Activated CD4-positive, alpha-beta memory T cell treated with anti-CD3 and anti-CD28 coated beads, Interleukin-2, amount 10 ng/mL, durations not matched to agents 7 days and 5 days (primary cell): ENCODE data around the gene STARD10. TPM values are rescaled to one million over a fixed set of nuclear protein-coding genes. Genes with fewer than 3 reads are reported as not detected.

Source experiments
- CTCF ChIA-PET: fragments of 350-600 bp; sonication (Branson Sonifier 250); formaldehyde crosslinking; loops from one replicate; lab custom pipeline; 2021; ENCODE audit warnings: antibody characterized with exemption, inconsistent platforms; lab: Charles Lee
- POLR2A ChIA-PET: fragments of 350-600 bp; sonication (Branson Sonifier 250); formaldehyde crosslinking; loops from one replicate; lab custom pipeline; 2021; ENCODE audit warnings: antibody characterized with exemption; lab: Charles Lee
- DNase-seq: peaks from one replicate; pipeline ENCODE4 v3.0.0-alpha.2; 2020
- H3K27ac Mint-ChIP-seq: one replicate; pipeline ENCODE4 v1.8.0; 2021; ENCODE audit warnings: mild to moderate bottlenecking, mixed read lengths
- H3K27me3 Mint-ChIP-seq: one replicate; pipeline ENCODE4 v1.8.0; 2021; ENCODE audit warnings: mixed read lengths
- H3K36me3 Mint-ChIP-seq: one replicate; pipeline ENCODE4 v1.8.0; 2021; ENCODE audit warnings: low read depth, mixed read lengths
- H3K4me1 Mint-ChIP-seq: one replicate; pipeline ENCODE4 v1.8.0; 2021; ENCODE audit warnings: mixed read lengths
- H3K4me3 Mint-ChIP-seq: one replicate; pipeline ENCODE4 v1.8.0; 2021; ENCODE audit warnings: mild to moderate bottlenecking, mixed read lengths
- H3K9me3 Mint-ChIP-seq: one replicate; pipeline ENCODE4 v1.8.0; 2021; ENCODE audit warnings: mixed read lengths
- total RNA-seq, 2 experiments: library from RNA; stranded (reverse); gene quantifications; one replicate each; pipeline ENCODE4 v1.2.3, GENCODE V29; 2021

STARD10 gene
- total RNA-seq, 2 experiments from 2014 or later, result 11.3 to 11.6 TPM

DNA sequence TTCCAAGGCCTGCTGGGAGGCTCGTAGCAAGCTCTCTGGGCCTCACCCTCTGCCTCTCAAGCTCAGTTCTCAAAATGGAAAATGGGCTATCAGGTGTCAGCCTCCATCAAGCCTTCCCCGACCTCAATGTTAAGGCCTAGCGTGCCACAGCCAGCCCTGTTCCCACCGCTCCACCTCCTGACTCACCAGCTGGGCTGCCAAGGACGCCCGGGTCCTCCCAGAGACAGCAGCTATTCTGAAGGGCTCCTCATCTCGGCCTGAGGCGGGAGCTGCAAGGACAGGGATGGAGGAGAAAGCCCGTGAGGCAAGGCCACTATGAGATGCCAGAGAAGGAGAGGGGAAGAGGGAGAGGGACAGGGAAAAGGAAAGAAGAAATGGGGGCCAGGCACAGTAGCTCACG is 61.5 kb downstream of the STARD10 start:
- no peak overlapping the region for H3K27ac Mint-ChIP-seq
- POLR2A ChIA-PET, result interaction anchor here (1.0 to 1.5 kb wide), 3 partner anchors 11 to 54 kb away, joined by 3 to 7 read pairs (median 4); no protein-coding TSS in a partner anchor

DNA sequence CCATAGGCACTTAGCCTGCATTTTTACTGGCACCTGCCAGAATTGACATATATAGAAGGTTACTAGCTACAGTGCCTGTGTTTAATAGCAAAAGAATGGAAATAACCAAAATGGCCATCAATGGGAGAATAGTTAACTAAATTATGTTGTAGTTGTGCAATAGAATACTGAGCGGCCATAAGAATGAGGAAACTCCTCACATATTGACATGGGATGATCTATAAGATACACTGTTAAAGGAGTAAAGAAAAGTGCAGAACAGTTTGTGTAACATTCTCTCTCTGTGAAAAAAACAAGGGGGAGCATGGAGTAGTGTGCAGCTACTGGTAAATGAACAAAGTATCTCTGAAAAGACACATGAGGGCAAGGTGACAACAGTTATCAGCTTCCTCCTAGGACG is 63.1 kb downstream of the STARD10 start:
- no peak for DNase-seq
- Mint-ChIP-seq H3K36me3 (peaks cover 23% of the 10 kb centered on the region), H3K4me1 (peaks cover 2% of the 10 kb centered on the region), H3K27ac (no peak overlapping the region), H3K27me3 (no peaks in the 10 kb centered on the region), H3K4me3 (no peak overlapping the region), H3K9me3 (peaks cover 3% of the 10 kb centered on the region)
- ChIA-PET CTCF (interaction anchor here (2.0 kb wide), 1 partner anchor 16 kb away, joined by 4 read pairs; no protein-coding TSS in a partner anchor), POLR2A (interaction anchor here (0.7 to 1.3 kb wide), 2 partner anchors 9 to 85 kb away, joined by 3 to 7 read pairs; no protein-coding TSS in a partner anchor)

More for the DNA sequence above, 61.5 kb downstream of the STARD10 start:
- peaks cover 20% of the 10 kb centered on the region for H3K36me3 Mint-ChIP-seq
- peaks cover 15% of the 10 kb centered on the region for H3K4me1 Mint-ChIP-seq
- peaks cover 3% of the 10 kb centered on the region for H3K9me3 Mint-ChIP-seq
- DNase-seq, result no peak
- no peaks in the 10 kb centered on the region for H3K27me3 Mint-ChIP-seq
- CTCF ChIA-PET, result interaction anchor here (1.0 to 2.0 kb wide), 3 partner anchors 14 to 261 kb away, joined by 3 to 6 read pairs (median 4); no protein-coding TSS in a partner anchor
- no peak overlapping the region for H3K4me3 Mint-ChIP-seq

DNA sequence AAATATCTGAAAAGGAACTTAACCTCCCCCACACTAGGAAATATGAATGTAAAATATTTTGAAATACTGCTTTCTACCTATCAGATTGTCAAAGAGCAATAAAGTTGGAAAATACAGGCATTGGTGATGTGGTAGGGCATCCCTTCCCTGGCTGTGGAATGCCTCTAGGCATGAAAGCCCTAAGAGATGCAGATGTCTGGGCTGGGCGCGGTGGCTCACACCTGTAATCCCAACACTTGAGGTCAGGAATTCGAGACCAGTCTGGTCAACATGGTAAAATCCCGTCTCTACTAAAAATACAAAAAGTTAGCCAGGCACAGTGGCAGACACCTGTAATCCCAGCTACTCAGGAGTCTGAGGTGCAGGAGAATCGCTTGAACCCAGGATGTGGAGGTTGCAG is 63.6 kb downstream of the STARD10 start:
- POLR2A ChIA-PET, result interaction anchor here (0.7 kb wide), 1 partner anchor 86 kb away, joined by 3 read pairs; no protein-coding TSS in a partner anchor
- H3K4me3 Mint-ChIP-seq, result no peak overlapping the region
- peaks cover 28% of the 10 kb centered on the region for H3K36me3 Mint-ChIP-seq
- CTCF ChIA-PET, result interaction anchor here (0.8 kb wide), 1 partner anchor 82 kb away, joined by 4 read pairs; no protein-coding TSS in a partner anchor
- H3K27me3 Mint-ChIP-seq, result no peaks in the 10 kb centered on the region
- peaks cover 3% of the 10 kb centered on the region for H3K9me3 Mint-ChIP-seq
- H3K4me1 Mint-ChIP-seq, result peaks cover 5% of the 10 kb centered on the region
- H3K27ac Mint-ChIP-seq, result no peak overlapping the region
- no peak for DNase-seq

DNA sequence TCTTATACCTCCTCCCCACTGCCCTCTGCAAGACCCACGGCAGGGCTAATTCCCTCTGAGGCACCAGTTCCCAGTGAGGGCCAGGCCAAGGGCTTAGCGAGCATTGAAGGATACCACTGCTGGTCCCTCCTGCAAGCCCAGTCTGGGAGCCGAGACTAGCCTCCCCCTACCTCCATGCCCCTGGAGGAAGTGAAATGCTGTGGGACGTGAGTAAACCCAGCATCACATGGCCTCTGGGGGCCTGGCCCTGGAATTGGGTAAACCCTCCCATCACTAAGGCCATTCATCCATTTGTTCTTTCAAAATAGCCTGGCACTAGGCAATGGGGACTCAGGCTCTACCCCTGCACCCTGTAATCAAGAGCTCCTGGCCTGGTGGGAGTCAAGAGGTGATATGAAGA is 66.3 kb downstream of the STARD10 start:
- peaks cover 26% of the 10 kb centered on the region for H3K36me3 Mint-ChIP-seq
- peaks cover 20% of the 10 kb centered on the region for H3K4me1 Mint-ChIP-seq
- ChIA-PET CTCF (interaction anchor here (0.8 to 4.3 kb wide), 4 partner anchors 9 to 450 kb away, joined by 3 to 70 read pairs (median 3); partner anchors contain the start of gene STARD10), POLR2A (interaction anchor here (0.8 to 1.3 kb wide), 2 partner anchors 11 to 67 kb away, joined by 3 read pairs; partner anchors contain the start of gene STARD10)
- no peak overlapping the region for H3K4me3 Mint-ChIP-seq
- no peaks in the 10 kb centered on the region for H3K27me3 Mint-ChIP-seq
- no peak overlapping the region for H3K27ac Mint-ChIP-seq
- peaks cover 3% of the 10 kb centered on the region for H3K9me3 Mint-ChIP-seq
- no peak for DNase-seq

DNA sequence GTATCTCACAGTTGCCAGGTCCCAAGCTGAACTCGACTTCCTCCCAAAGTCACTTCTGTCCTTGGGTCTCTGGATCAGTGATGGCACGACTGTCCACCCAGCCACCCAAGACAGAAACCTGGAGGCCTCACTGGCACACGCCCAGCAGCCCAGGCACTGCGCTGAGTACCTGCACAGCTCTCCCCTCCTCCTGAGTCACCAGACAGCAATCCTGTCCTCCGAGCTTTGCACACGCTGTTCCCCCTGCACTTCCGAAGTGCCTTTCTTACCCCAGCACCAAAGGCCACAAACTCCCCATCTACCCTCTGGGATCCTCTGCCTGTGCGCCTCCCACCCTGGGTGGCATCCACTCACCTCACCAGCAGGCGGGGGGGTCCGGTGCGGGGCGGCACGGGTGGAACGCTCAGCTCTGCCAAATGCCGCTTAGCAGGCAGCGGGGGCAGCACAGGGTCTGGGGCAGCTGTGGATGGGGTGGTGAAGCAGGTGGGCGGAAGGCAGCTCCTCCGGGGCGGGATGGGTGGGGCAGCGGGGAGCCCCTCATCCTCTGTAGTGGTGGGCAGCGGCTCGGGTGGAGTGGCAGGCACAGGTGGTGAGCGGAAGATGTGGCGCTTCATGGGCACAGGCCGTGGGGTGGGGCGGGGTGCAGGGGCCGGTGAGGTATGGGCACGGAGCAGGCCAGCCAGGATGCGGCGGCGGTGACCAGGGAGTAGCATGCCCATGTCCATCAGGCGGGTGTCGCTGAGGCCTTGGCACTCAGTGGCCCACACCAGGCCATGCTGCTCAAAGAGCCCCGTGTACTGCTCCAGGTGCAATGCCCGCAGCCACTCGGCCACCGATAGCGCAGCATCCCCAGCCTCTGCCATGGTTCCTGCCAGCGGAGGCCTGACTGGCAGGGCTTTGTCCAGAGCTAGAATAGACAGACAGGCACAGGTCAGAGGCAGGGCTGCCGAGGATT is 67.3 kb downstream of the STARD10 start:
- H3K4me3 Mint-ChIP-seq, result no peak overlapping the region
- no peak for DNase-seq
- no peaks in the 10 kb centered on the region for H3K27me3 Mint-ChIP-seq
- H3K9me3 Mint-ChIP-seq, result peaks cover 3% of the 10 kb centered on the region
- POLR2A ChIA-PET, result interaction anchor here (1.2 kb wide), 1 partner anchor 87 kb away, joined by 5 read pairs; no protein-coding TSS in a partner anchor
- peaks cover 26% of the 10 kb centered on the region for H3K36me3 Mint-ChIP-seq
- CTCF ChIA-PET, result interaction anchor here (1.1 to 4.3 kb wide), 5 partner anchors 10 to 416 kb away, joined by 3 to 70 read pairs (median 10); partner anchors contain the start of genes FCHSD2 and STARD10
- H3K27ac Mint-ChIP-seq, result no peak overlapping the region
- H3K4me1 Mint-ChIP-seq, result peaks cover 25% of the 10 kb centered on the region

DNA sequence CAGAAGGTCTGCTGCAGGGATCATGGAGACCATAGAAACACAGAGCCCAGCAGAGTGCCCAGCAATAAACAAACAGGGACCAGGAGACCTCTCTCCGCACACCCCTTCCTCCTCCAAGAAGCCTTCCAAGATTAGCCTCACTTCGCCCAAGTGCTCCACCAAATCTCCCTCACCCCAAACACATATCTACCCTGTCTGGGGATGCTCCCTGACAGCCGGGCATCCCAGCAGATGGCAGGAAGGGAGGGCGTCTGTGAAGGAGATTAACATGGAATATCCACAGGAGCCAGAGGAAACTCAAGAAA is 68.2 kb downstream of the STARD10 start:
- POLR2A ChIA-PET, result interaction anchor here (0.7 to 1.3 kb wide), 11 partner anchors 27 to 452 kb away, joined by 3 to 9 read pairs (median 4); partner anchors contain the start of genes ARAP1, ATG16L2 and STARD10

DNA sequence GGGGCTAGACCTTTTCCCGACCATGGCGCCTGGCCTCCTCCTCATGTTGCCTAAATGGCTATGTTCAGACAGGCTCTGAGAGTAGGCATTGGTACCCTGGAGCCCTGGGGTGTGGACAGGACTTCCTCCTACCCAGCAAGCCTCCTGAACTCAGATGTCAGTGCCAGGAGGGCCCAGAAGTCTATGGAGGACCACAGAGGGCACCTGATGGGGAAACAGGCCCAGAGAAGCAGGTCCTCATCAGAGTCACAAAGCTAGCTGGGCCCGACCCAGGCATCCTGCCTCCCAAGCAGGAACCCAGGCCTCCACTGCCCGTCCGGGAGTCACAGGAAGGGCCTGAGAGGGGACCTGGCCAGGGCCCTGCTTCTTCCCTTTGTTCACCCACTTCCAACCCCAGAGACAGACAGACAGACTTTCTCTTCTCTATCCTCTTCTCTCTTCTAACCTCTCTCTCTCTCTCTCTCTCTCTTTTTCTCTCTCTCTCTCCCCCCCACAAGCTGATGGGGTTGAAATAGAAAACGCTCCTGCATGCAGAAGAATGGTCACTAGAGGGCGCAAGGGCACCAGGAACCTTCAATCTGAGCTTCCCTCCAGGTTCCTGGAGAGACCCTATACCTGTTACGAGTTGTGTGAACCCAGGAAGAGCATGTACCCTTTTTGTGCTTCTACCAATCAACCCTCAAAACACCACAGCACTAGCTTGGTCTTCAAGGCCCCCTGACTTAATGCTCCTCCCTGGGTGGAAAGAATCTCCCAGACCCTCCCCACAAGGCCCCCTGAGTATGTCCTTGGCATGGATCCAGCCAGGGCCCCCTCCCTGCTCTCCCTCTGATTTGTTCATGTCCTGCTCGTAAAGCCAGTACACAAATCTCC is 68.8 kb downstream of the STARD10 start:
- ChIA-PET CTCF (interaction anchor here (0.6 to 4.3 kb wide), 34 partner anchors 9 to 460 kb away, joined by 3 to 70 read pairs (median 4); partner anchors contain the start of genes ATG16L2, FCHSD2 and STARD10), POLR2A (interaction anchor here (0.7 to 1.3 kb wide), 12 partner anchors 28 to 453 kb away, joined by 3 to 9 read pairs (median 4); partner anchors contain the start of genes ARAP1, ATG16L2, FCHSD2 and STARD10)
- peaks cover 39% of the 10 kb centered on the region for H3K4me1 Mint-ChIP-seq
- peak; percentile 83 for DNase-seq
- H3K9me3 Mint-ChIP-seq, result no peaks in the 10 kb centered on the region
- H3K27me3 Mint-ChIP-seq, result no peaks in the 10 kb centered on the region
- H3K36me3 Mint-ChIP-seq, result peaks cover 28% of the 10 kb centered on the region
- H3K27ac Mint-ChIP-seq, result peak overlapping the region; percentile 61
- H3K4me3 Mint-ChIP-seq, result no peak overlapping the region

More for the DNA sequence above, 68.2 kb downstream of the STARD10 start:
- CTCF ChIA-PET, result interaction anchor here (0.7 to 4.3 kb wide), 29 partner anchors 8 to 459 kb away, joined by 3 to 70 read pairs (median 5); partner anchors contain the start of genes ATG16L2, FCHSD2 and STARD10
- Mint-ChIP-seq H3K4me1 (peaks cover 33% of the 10 kb centered on the region), H3K27me3 (no peaks in the 10 kb centered on the region), H3K9me3 (no peaks in the 10 kb centered on the region), H3K4me3 (no peak overlapping the region), H3K27ac (peak overlapping the region; percentile 61), H3K36me3 (peaks cover 23% of the 10 kb centered on the region)
- no peak for DNase-seq

DNA sequence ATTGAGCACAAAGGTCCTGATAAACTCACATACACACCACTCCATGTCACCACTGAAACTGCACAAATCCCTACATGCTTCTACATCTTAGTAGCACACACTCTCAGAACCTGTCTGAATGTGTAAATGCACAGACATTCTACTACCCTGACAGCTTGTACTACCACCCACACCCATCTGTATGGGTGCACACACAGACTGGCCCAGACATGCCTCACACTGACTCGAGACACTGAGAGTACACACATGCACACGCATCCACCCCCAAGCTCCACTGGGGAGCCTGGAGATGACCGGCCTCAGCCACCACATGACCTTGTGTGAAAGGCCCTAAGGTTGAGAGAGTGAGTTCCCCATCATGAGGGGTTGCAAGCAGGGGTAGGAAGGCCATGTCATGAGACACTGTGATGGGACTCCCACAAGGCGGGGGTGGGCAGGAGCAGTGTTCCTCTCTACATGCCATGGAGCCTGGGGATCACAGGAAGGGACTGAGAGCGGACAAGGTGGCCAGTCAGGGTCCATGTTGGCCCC is 69.8 kb downstream of the STARD10 start:
- H3K9me3 Mint-ChIP-seq, result no peaks in the 10 kb centered on the region
- peaks cover 49% of the 10 kb centered on the region for H3K4me1 Mint-ChIP-seq
- H3K27ac Mint-ChIP-seq, result peak overlapping the region; percentile 34
- CTCF ChIA-PET, result interaction anchor here (1.2 to 4.1 kb wide), 6 partner anchors 20 to 454 kb away, joined by 4 to 35 read pairs (median 11); partner anchors contain the start of gene STARD10
- no peak for DNase-seq
- H3K27me3 Mint-ChIP-seq, result no peaks in the 10 kb centered on the region
- POLR2A ChIA-PET, result interaction anchor here (0.9 to 3.4 kb wide), 4 partner anchors 70 to 92 kb away, joined by 3 to 24 read pairs (median 10); partner anchors contain the start of gene ATG16L2
- H3K4me3 Mint-ChIP-seq, result no peak overlapping the region
- H3K36me3 Mint-ChIP-seq, result peaks cover 36% of the 10 kb centered on the region

DNA sequence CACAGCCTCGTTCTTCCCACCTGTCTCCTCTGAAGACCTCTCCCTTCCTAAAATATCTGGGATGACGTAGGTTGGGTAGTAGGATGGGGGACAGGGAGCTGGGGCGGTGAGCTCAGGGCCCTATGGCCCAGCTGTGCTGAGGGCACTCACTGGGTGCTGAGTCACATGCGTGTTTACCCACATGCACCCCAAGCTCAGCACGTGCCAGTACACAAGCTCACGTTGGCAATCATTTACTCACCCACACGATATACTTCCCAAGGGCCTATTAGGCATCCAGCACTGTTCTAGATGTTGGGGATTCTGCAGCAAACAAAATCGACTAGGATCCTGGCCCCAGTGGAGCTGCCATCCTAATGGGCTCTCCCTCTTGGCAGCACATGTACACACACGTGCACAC is 70.3 kb downstream of the STARD10 start:
- CTCF ChIA-PET, result interaction anchor here (1.0 to 4.1 kb wide), 6 partner anchors 13 to 455 kb away, joined by 3 to 35 read pairs (median 10); partner anchors contain the start of gene STARD10
- Mint-ChIP-seq H3K4me3 (no peak overlapping the region), H3K36me3 (peaks cover 38% of the 10 kb centered on the region), H3K4me1 (peaks cover 55% of the 10 kb centered on the region), H3K27me3 (no peaks in the 10 kb centered on the region), H3K9me3 (no peaks in the 10 kb centered on the region), H3K27ac (peak overlapping the region; percentile 86)
- no peak for DNase-seq
- POLR2A ChIA-PET, result interaction anchor here (0.8 to 3.4 kb wide), 4 partner anchors 71 to 105 kb away, joined by 3 to 24 read pairs (median 10); partner anchors contain the start of gene ATG16L2

DNA sequence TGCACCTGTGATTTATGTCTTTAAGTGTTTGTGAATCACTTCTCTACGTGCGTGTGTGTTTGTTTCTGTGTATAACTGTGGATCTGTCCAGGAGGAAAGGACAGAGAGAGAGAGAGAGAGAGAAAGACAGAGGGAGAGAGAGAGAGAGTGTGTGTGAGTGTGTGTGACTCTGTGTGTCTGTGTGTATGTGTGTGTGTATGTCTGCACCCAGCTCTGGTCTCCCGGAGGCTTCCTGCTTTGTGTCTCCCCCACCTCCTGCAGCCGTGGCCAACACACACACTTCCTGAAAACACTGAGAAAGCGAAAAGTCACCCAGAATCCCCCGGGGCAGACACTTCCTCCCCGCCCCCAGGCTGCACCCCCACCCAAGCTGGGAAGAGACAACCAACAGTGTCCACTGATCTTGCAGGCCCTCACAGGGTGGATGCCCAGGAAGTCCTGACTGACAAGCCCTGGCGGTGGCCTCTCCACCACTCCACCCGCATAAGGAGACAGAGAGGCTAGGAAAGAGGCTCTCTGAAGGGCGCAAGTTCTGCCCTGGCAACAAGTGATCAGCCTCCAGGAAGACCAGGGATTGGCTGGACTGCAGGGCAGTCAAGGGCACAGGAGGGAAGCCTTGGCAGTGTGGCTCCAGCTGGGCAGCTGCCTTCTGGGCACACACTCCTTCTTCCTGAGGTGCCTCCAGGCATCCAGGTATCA is 71.6 kb downstream of the STARD10 start:
- Mint-ChIP-seq H3K27me3 (no peaks in the 10 kb centered on the region), H3K4me3 (peak overlapping the region; percentile 89), H3K4me1 (peaks cover 60% of the 10 kb centered on the region), H3K36me3 (peaks cover 39% of the 10 kb centered on the region), H3K27ac (peak overlapping the region; percentile 86), H3K9me3 (no peaks in the 10 kb centered on the region)
- POLR2A ChIA-PET, result interaction anchor here (0.6 to 3.4 kb wide), 15 partner anchors 9 to 443 kb away, joined by 3 to 24 read pairs (median 4); partner anchors contain the start of genes ATG16L2 and STARD10
- CTCF ChIA-PET, result interaction anchor here (0.9 to 4.1 kb wide), 8 partner anchors 14 to 91 kb away, joined by 3 to 29 read pairs (median 6); partner anchors contain the start of gene STARD10
- peak; percentile 90 for DNase-seq
